Embryonic facial prominence (tissue), 1 donor: Measurements from ENCODE around the gene NAP1L5.

Source experiments
- DNase-seq: peaks from one replicate; pipeline ENCODE4 v3.0.0-alpha.2; 2016; ENCODE audit errors: extremely low spot score

Gene NAP1L5

DNA sequence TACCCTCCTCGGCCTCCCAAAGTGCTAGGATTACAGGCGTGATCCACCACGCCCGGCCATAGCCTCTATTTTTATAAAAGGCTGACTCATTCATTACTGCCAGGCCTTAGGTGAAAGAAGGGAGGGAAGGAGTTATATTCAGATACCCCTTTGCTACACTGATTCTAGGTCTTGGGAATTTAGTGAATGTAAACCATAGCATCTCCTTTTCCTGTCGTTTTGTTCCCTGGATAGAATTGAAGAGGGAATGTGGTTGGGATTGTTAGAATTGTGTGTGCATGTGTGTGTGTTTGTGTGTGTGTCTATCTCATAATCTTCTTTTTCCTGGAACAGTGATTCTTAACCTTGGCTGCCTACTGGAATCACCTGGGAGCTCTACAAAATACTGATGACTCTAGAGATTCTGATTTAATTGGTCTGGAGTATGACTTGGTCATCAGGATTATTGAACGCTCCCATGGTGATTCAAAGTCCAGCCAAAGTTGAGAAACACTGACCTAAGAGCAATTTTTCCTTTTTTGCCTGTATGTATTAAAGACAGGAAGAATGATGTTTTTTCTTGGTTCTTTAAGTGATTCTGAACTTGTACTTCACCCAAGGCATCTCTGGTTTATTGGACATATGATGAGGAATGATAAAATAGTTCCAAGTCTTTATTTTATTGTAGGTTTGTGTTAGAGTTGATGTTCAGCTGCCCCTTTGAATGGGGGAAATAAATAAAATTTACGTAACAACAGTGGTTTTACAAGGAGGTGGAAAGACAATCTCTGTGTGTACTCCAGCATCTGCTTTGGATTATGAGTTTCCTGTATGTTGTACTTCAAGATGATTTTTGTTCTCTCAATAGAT is 37.0 kb downstream of the NAP1L5 start:
- no peak for DNase-seq

DNA sequence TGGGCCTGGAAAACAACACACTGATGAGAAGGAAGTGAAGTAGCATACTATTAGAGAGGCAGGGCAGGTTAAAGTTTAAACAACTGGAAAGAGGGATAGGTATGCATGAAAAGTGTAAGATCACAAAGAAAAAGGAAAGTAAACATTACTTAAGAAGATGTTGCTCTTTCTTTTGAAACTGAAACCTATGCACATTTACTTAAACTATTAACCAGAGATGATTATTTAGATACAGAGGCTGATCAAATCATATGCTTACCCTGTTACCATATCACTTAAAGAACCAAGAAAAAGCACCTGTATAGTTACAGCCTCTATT is 37.8 kb downstream of the NAP1L5 start:
- no peak for DNase-seq

DNA sequence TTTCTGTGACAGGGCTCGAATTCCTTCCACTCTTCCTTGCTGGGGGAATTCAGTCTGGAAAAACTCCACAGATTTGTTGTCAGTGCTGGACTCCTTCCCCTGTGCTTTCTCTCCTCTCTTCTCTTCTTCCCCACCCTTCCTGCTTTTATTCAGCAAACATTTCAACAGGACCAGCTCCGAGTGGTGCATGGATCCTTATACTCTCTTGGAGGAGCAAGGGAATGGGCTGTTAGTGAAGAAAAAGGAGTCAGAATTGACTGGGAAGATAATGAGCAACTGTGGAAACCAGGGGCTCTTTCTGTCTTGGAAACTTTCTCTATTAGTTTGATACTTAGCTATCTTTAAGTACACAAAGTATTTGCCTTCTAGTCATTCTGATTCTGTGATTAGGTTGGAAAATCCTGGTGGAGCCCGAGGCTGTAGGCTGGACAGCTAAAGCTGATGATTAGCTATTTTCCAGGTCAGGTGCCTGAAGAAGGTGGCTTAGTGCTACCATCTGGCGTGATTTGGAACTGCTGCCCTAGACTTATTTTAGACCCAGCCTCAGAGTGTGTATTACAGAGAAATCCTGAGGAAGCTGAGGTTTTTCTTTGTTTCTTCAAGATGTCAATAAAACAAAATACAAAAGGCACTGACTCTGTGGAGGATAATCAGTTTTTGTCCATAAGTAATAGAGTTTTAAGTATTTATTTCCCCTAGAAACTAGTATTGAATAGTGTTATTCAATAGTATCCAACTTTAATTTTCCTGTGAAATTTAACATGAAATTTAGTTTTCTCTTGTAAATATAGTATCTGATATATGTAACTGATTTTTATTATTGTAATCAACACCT is 38.4 kb downstream of the NAP1L5 start:
- DNase-seq = no peak

DNA sequence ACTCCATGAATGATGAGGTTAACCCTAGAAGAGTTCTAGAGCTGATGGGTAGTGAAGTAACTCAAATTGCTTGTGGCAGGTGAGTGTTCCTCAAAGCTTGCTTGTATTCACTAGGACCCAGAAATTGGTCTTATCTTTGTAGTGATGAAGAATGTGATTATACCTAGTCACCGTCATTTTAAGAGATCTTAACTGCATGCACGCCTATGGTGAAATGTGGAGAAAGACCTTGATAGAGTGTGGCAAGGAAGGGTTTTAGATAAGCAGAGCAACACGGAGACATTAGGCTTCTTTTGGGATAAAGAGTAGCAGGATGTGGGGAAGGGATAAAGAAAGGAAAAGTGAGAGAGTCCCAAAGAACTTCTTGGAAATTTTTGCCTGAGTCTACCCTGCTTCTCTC is 42.4 kb downstream of the NAP1L5 start:
- DNase-seq = no peak

DNA sequence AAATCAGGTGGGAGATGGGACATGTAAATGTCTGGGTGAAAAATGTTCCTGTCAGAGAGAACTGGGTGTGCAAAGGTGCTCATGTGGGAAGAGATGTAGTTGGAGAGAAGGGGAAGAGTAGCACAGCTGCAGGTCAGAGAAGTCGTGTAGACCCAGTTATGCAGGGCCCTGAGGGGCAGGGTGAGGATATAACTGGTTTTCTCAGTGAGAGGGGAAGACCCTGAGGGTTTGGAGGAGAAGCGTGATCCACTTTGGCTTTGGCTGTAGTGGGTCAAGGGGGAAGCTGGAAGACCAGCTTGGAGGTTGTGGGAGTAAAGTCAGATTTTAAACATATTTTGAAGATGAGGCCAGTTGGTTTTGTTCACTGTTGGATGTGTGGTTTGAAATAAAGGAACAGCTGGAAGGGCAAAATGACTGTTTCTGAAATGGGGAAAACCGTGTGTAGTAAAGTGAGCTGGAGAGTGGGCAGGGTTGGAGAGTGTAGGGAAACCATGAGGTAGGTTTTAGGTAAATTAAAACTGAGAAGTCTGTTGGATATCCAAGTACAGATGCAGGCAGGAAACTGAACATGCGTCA is 44.2 kb downstream of the NAP1L5 start:
- DNase-seq = no peak

DNA sequence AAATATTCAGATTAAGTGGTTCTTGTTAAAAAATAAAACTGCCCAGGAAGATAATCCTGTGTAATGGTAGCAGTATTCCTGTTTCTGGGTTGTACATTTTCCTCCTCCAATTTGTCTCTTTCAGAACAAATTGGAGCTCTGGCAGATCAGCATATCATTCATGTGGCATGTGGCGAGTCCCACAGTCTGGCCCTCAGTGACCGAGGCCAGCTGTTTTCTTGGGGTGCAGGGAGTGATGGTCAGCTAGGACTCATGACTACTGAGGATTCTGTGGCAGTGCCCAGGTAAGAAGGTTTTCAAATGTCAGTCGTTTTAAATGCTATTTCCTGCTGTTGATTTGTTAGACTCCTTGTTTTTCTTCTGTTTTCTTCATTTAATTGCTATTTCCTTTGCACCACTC is 47.9 kb downstream of the NAP1L5 start:
- no peak for DNase-seq

DNA sequence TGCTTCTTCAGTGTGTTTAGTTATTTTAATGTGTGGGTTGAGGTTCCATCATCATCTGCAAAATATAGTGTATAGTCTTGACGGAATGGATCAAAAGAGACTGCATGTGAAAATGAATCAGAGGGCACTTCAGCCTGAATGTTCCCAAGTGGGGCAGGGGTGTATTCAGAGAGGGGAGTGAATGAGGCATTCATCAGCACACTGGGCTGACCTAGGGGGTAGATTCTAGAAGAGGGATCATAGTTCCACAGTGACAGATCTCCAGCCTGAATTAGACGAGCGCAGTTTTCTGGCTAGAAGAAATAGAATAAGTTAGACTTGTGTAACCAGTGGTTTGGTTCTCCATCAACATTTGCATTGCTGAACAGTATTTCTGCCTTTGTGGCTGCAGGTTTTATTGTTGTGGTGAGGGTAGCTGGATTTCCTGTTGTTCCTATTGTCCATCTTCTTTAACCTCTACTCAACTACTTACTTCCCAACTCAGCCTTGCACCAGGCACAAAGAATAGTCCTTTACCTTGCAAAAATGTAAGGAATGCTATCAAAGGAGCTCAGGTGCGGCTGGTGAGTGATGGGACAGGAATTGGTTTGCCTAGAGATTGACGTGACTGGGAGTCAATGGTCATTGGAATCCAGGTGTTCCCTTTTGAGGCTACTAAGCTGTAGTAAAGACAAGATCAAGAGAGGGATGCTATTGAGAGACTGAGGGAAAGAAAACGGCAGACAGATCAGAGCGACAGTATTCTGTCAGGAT is 50.9 kb downstream of the NAP1L5 start:
- DNase-seq = no peak

DNA sequence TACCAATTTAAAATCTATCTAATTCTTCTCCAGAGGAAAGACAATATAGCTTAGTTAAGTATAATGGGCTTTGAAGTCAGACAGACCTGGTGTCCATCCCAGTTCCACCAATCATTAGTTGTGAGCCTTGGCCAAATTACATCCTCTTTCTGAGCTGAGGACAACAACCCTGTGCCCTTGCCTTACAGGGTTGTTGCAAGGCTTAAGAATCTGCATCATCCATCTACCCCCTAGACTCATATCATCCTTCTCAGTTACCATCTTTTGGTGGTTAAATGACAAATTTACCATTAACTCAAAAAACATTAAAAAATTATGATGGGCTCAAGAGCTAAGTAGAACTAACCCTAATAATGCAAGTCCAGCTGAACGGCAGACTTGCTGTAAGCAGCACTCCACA is 51.6 kb downstream of the NAP1L5 start:
- no peak for DNase-seq
